ENCODE results near the gene GGN. TPM values are rescaled to one million over a fixed set of nuclear protein-coding genes. Genes with fewer than 3 reads are reported as not detected.

The GGN gene
- total and polyA plus RNA-seq, 9 of the 15 experiments (the other 6 are each of a cell fraction or from before 2014, with no cell fraction given), result 0.15 to 0.33 TPM; not detected in 7

GRCh38 chr19:38402967-38403674 is 15.3 kb upstream of the GGN start, which contains the start of gene FAM98C (continued):
- TF ChIP-seq ZNF12 (CRISPR knock-in tag; IDR thresholded peaks at IDR 0.05) (0 out of 2 replicates have a peak, but pooled peaks have one; percentile 29), ZNF184 (CRISPR knock-in tag; IDR thresholded peaks at IDR 0.05) (no peak), LCOR (CRISPR knock-in tag; IDR thresholded peaks at IDR 0.05) (peak; percentile 84), PHF8 (IDR thresholded peaks at IDR 0.05; ENCODE audit: borderline replicate concordance, low read length) (peak; percentile 83; the same call in 1 of the 2 replicates), CREM (IDR thresholded peaks at IDR 0.05; ENCODE audit: low read depth) (peak; percentile 57; the same call in 1 of the 2 replicates), BHLHE40 (IDR thresholded peaks at IDR 0.05; ENCODE audit: low read length) (peak; percentile 89), ZFX (CRISPR knock-in tag; IDR thresholded peaks at IDR 0.05) (peak; percentile 92), SIN3A (IDR thresholded peaks at IDR 0.05; ENCODE audit: borderline replicate concordance in 2 of 2, control insufficient read depth in 1 of 2, low read depth in 2 of 2, low read length in 2 of 2) (peak; percentile 31 to 69; a peak in 2 of 4 replicates), CCNT2 (IDR thresholded peaks at IDR 0.05; ENCODE audit: borderline replicate concordance, extremely low read depth, insufficient read length, low read depth, low read length) (peak; percentile 52), MYC (IDR thresholded peaks at IDR 0.05; ENCODE audit: low read depth, low read length) (peak; percentile 80), MYC (CRISPR knock-in tag; IDR thresholded peaks at IDR 0.05; ENCODE audit: borderline replicate concordance, low read depth) (no peak), CBX1 (IDR thresholded peaks at IDR 0.05; ENCODE audit: low read depth) (peak; percentile 46; the same call in 1 of the 2 replicates), ZNF766 (CRISPR knock-in tag; conservative IDR thresholded peaks at IDR 0.05) (no peak; the same call in 1 of the 2 replicates), TOE1 (IDR thresholded peaks at IDR 0.05; ENCODE audit: borderline replicate concordance) (peak; percentile 15; the same call in 1 of the 2 replicates), TOE1 (CRISPR knock-in tag; IDR thresholded peaks at IDR 0.05; ENCODE audit: borderline replicate concordance, low read depth) (no peak), HMGN3 (IDR thresholded peaks at IDR 0.05; ENCODE audit: borderline replicate concordance, extremely low read depth, insufficient read length, low read depth, low read length) (peak; percentile 51), MYBL2 (IDR thresholded peaks at IDR 0.05; ENCODE audit: low read depth) (no peak), MYBL2 (CRISPR knock-in tag; IDR thresholded peaks at IDR 0.05; ENCODE audit: borderline replicate concordance) (no peak), KDM5B (IDR thresholded peaks at IDR 0.05; ENCODE audit: insufficient replicate concordance, low read depth, low read length) (peak; percentile 5)
- TF ChIP-seq, protein P1, sequence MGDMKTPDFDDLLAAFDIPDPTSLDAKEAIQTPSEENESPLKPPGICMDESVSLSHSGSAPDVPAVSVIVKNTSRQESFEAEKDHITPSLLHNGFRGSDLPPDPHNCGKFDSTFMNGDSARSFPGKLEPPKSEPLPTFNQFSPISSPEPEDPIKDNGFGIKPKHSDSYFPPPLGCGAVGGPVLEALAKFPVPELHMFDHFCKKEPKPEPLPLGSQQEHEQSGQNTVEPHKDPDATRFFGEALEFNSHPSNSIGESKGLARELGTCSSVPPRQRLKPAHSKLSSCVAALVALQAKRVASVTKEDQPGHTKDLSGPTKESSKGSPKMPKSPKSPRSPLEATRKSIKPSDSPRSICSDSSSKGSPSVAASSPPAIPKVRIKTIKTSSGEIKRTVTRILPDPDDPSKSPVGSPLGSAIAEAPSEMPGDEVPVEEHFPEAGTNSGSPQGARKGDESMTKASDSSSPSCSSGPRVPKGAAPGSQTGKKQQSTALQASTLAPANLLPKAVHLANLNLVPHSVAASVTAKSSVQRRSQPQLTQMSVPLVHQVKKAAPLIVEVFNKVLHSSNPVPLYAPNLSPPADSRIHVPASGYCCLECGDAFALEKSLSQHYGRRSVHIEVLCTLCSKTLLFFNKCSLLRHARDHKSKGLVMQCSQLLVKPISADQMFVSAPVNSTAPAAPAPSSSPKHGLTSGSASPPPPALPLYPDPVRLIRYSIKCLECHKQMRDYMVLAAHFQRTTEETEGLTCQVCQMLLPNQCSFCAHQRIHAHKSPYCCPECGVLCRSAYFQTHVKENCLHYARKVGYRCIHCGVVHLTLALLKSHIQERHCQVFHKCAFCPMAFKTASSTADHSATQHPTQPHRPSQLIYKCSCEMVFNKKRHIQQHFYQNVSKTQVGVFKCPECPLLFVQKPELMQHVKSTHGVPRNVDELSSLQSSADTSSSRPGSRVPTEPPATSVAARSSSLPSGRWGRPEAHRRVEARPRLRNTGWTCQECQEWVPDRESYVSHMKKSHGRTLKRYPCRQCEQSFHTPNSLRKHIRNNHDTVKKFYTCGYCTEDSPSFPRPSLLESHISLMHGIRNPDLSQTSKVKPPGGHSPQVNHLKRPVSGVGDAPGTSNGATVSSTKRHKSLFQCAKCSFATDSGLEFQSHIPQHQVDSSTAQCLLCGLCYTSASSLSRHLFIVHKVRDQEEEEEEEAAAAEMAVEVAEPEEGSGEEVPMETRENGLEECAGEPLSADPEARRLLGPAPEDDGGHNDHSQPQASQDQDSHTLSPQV (IDR thresholded peaks at IDR 0.05), result peak; percentile 51
- TF ChIP-seq, protein P2, sequence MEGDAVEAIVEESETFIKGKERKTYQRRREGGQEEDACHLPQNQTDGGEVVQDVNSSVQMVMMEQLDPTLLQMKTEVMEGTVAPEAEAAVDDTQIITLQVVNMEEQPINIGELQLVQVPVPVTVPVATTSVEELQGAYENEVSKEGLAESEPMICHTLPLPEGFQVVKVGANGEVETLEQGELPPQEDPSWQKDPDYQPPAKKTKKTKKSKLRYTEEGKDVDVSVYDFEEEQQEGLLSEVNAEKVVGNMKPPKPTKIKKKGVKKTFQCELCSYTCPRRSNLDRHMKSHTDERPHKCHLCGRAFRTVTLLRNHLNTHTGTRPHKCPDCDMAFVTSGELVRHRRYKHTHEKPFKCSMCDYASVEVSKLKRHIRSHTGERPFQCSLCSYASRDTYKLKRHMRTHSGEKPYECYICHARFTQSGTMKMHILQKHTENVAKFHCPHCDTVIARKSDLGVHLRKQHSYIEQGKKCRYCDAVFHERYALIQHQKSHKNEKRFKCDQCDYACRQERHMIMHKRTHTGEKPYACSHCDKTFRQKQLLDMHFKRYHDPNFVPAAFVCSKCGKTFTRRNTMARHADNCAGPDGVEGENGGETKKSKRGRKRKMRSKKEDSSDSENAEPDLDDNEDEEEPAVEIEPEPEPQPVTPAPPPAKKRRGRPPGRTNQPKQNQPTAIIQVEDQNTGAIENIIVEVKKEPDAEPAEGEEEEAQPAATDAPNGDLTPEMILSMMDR (IDR thresholded peaks at IDR 0.05 in 2 of 3, conservative IDR thresholded peaks at IDR 0.05 in 1 of 3; ENCODE audit: insufficient read depth in 2 of 3, low read depth in 1 of 3, low read length in 3 of 3), result peak; percentile 91 to 95 (median 91)

All from K562 (cell line).